Measurements from ENCODE around the gene AGAP1. TPM values are rescaled to one million over a fixed set of nuclear protein-coding genes. Genes with fewer than 3 reads are reported as not detected.

The AGAP1 gene
- total RNA-seq, 2 donors from 2014 or later: 32.8 to 34.7 TPM

- peaks cover 5% of the 10 kb centered on the region for H3K4me1 Mint-ChIP-seq
- WGBS, 2 experiments (ENCODE audit: insufficient coverage in 1 of 2, insufficient read length in 1 of 2): 74 to 78% methylated on average over 21 to 22 of the region's 22 CpGs
- no peaks in the 10 kb centered on the region for H3K4me1 ChIP-seq (ENCODE audit: control insufficient read depth, insufficient read depth, low read length)
- H3K27ac Mint-ChIP-seq: no peak overlapping the region
- H3K36me3 Mint-ChIP-seq (ENCODE audit: low read depth): peaks cover 7% of the 10 kb centered on the region
- no peaks in the 10 kb centered on the region for H3K36me3 ChIP-seq (ENCODE audit: control insufficient read depth, insufficient read depth, low read length)
- H3K4me3 ChIP-seq (ENCODE audit: low read length): no peak overlapping the region
- peak; percentile 75 for DNase-seq
- H3K27me3 ChIP-seq (ENCODE audit: control insufficient read depth, insufficient read depth, low read length, poor library complexity, severe bottlenecking): no peaks in the 10 kb centered on the region
- H3K4me3 Mint-ChIP-seq: no peak overlapping the region
- H3K9me3 Mint-ChIP-seq: peaks cover 18% of the 10 kb centered on the region
- H3K27ac ChIP-seq (ENCODE audit: low read depth, low read length): peak overlapping the region; percentile 91
- H3K9me3 ChIP-seq (ENCODE audit: control insufficient read depth, low read length): no peaks in the 10 kb centered on the region
- H3K9ac ChIP-seq (ENCODE audit: extremely low read depth, low read length, poor library complexity, severe bottlenecking): no peak overlapping the region
- H3K27me3 Mint-ChIP-seq (ENCODE audit: insufficient read depth): no peaks in the 10 kb centered on the region
- TF ChIP-seq CTCF (conservative IDR thresholded peaks at IDR 0.05): no peak
These were observed 111.6 kb downstream of the AGAP1 start for GRCh38 chr2:235605312-235606003.

- Mint-ChIP-seq H3K4me3 (no peak overlapping the region), H3K4me1 (no peaks in the 10 kb centered on the region), H3K27ac (no peak overlapping the region), H3K27me3 (ENCODE audit: insufficient read depth) (no peaks in the 10 kb centered on the region), H3K36me3 (ENCODE audit: low read depth) (peaks cover 6% of the 10 kb centered on the region), H3K9me3 (peaks cover 16% of the 10 kb centered on the region)
- no peak for TF ChIP-seq CTCF (conservative IDR thresholded peaks at IDR 0.05)
- Histone ChIP-seq H3K27me3 (ENCODE audit: control insufficient read depth, insufficient read depth, low read length, poor library complexity, severe bottlenecking) (no peaks in the 10 kb centered on the region), H3K4me3 (ENCODE audit: low read length) (no peak overlapping the region), H3K9ac (ENCODE audit: extremely low read depth, low read length, poor library complexity, severe bottlenecking) (no peak overlapping the region), H3K36me3 (ENCODE audit: control insufficient read depth, insufficient read depth, low read length) (no peaks in the 10 kb centered on the region), H3K9me3 (ENCODE audit: control insufficient read depth, low read length) (no peaks in the 10 kb centered on the region), H3K27ac (ENCODE audit: low read depth, low read length) (peak overlapping the region; percentile 91), H3K4me1 (ENCODE audit: control insufficient read depth, insufficient read depth, low read length) (no peaks in the 10 kb centered on the region)
- DNase-seq: peak; percentile 68
- 65 to 79% methylated on average over 7 to 10 of the region's 10 CpGs for WGBS, 2 experiments (ENCODE audit: insufficient coverage in 1 of 2, insufficient read length in 1 of 2)
These were observed 112.3 kb downstream of the AGAP1 start for GRCh38 chr2:235606004-235606715.

- no peak for TF ChIP-seq CTCF (conservative IDR thresholded peaks at IDR 0.05)
- H3K27ac ChIP-seq (ENCODE audit: low read depth, low read length): no peak overlapping the region
- no peaks in the 10 kb centered on the region for H3K27me3 Mint-ChIP-seq (ENCODE audit: insufficient read depth)
- H3K36me3 Mint-ChIP-seq (ENCODE audit: low read depth): no peaks in the 10 kb centered on the region
- H3K27ac Mint-ChIP-seq: no peak overlapping the region
- DNase-seq: no peak
- H3K4me1 ChIP-seq (ENCODE audit: control insufficient read depth, insufficient read depth, low read length): peaks cover 4% of the 10 kb centered on the region
- no peaks in the 10 kb centered on the region for H3K27me3 ChIP-seq (ENCODE audit: control insufficient read depth, insufficient read depth, low read length, poor library complexity, severe bottlenecking)
- no peak overlapping the region for H3K9ac ChIP-seq (ENCODE audit: extremely low read depth, low read length, poor library complexity, severe bottlenecking)
- H3K36me3 ChIP-seq (ENCODE audit: control insufficient read depth, insufficient read depth, low read length): no peaks in the 10 kb centered on the region
- H3K4me1 Mint-ChIP-seq: peaks cover 13% of the 10 kb centered on the region
- 84% methylated on average over 12 to 18 of the region's 18 CpGs for WGBS, 2 experiments (ENCODE audit: insufficient coverage in 1 of 2, insufficient read length in 1 of 2)
- no peak overlapping the region for H3K4me3 ChIP-seq (ENCODE audit: low read length)
- H3K9me3 ChIP-seq (ENCODE audit: control insufficient read depth, low read length): no peaks in the 10 kb centered on the region
- H3K4me3 Mint-ChIP-seq: no peak overlapping the region
- H3K9me3 Mint-ChIP-seq: peaks cover 5% of the 10 kb centered on the region
These were observed 113.8 kb downstream of the AGAP1 start for GRCh38 chr2:235607546-235608199.

Measured in endodermal cell (in vitro differentiated cells).